ENCODE results near the gene RAD18. TPM values are rescaled to one million over a fixed set of nuclear protein-coding genes. Genes with fewer than 3 reads are reported as not detected.

Gene RAD18
- total RNA-seq, 2 donors from 2014 or later, result 3.6 to 4.6 TPM

DNA sequence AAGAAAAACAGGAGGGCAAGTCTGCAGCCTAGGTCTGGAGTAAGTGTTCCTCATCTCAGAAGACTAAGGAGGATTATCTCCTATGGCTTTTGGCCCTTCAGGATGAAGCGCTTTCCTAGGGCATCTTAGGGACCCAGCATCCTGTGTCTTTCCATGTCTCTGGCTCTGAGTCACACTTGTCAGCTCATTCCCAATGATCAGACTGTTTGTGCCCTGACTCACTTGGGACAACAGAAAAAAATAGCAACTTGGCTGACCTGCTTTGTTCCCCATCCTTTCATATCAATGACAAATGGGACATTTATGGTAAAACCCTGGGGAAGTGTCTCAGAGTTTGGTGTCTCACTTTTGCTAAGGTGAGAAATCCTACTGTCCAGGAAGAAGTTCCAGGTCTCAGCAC is 117.6 kb downstream of the RAD18 start:
- H3K4me3 ChIP-seq, result no peak overlapping the region
- no peaks in the 10 kb centered on the region for H3K4me1 ChIP-seq
- H3K36me3 ChIP-seq (replicated peaks in 1 of 2; ENCODE audit: insufficient read depth in 1 of 2, low read depth in 2 of 2), result no peaks in the 10 kb centered on the region
- no peaks in the 10 kb centered on the region for H3K27me3 ChIP-seq
- intact Hi-C loops (cut with DNase I), result no loop called here
- DNase-seq (no peak), ATAC-seq (no peak)
- H3K27ac ChIP-seq, result no peak overlapping the region
- TF ChIP-seq POLR2A (IDR thresholded peaks at IDR 0.05), result no peak
- TF ChIP-seq, protein P1, sequence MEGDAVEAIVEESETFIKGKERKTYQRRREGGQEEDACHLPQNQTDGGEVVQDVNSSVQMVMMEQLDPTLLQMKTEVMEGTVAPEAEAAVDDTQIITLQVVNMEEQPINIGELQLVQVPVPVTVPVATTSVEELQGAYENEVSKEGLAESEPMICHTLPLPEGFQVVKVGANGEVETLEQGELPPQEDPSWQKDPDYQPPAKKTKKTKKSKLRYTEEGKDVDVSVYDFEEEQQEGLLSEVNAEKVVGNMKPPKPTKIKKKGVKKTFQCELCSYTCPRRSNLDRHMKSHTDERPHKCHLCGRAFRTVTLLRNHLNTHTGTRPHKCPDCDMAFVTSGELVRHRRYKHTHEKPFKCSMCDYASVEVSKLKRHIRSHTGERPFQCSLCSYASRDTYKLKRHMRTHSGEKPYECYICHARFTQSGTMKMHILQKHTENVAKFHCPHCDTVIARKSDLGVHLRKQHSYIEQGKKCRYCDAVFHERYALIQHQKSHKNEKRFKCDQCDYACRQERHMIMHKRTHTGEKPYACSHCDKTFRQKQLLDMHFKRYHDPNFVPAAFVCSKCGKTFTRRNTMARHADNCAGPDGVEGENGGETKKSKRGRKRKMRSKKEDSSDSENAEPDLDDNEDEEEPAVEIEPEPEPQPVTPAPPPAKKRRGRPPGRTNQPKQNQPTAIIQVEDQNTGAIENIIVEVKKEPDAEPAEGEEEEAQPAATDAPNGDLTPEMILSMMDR (IDR thresholded peaks at IDR 0.05), result no peak
- no peaks in the 10 kb centered on the region for H3K9me3 ChIP-seq
- 100% methylated on average over 1 of the region's 1 CpG for WGBS, 2 donors

DNA sequence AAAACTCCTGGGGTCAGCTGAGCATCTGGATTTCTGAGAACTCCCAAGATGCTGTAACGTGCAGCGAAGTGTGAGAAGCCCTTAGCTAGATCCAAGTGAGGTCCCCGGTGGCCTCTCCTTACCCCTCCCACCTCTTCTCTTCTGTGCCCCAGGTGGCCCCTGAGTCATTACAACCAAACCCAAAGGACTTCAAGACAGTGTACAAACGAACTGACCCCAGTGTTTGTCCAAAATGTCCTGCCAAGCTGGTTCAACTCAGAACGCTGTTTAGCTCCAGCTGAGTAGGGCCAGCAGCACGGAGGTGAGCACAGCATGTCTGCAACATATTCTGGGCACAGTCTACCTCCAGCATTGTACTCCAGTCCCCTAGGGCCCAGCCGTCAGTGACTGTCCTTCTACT is 119.9 kb downstream of the RAD18 start:
- intact Hi-C loops (cut with DNase I), result no loop called here
- Histone ChIP-seq H3K36me3 (replicated peaks in 1 of 2; ENCODE audit: insufficient read depth in 1 of 2, low read depth in 2 of 2) (no peaks in the 10 kb centered on the region), H3K27me3 (no peaks in the 10 kb centered on the region), H3K4me1 (no peaks in the 10 kb centered on the region), H3K4me3 (no peak overlapping the region), H3K27ac (no peak overlapping the region), H3K9me3 (no peaks in the 10 kb centered on the region)
- no peak for ATAC-seq
- no peak for TF ChIP-seq POLR2A (IDR thresholded peaks at IDR 0.05)
- TF ChIP-seq, protein P1 (IDR thresholded peaks at IDR 0.05), result no peak
- no peak for DNase-seq
- 79 to 92% methylated on average over 7 of the region's 7 CpGs for WGBS, 2 donors

DNA sequence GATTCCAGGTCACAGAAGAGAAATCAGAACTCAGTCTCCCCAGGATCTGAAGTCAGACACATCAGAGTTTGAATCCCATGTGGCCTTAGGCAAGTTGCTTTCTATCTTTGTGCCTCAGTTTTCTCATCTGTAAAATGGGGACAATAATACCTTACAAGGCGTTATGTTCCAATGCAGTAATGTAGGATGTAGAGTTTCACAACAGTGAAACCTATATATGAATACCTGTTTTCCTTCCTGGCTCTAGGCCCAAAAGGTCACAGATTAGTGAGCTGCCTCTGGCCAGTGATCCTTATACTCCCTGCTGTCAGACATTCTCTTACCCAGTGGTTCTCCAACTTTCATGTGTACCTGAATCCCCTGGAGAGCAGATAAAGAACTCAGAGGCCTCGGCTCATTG is 121.0 kb downstream of the RAD18 start:
- ATAC-seq (no peak), DNase-seq (no peak)
- intact Hi-C loops (cut with DNase I), result no loop called here
- Histone ChIP-seq H3K4me1 (no peaks in the 10 kb centered on the region), H3K9me3 (no peaks in the 10 kb centered on the region), H3K36me3 (replicated peaks in 1 of 2; ENCODE audit: insufficient read depth in 1 of 2, low read depth in 2 of 2) (no peaks in the 10 kb centered on the region), H3K4me3 (no peak overlapping the region), H3K27me3 (no peaks in the 10 kb centered on the region), H3K27ac (no peak overlapping the region)
- no peak for TF ChIP-seq POLR2A (IDR thresholded peaks at IDR 0.05)
- TF ChIP-seq, protein P1 (IDR thresholded peaks at IDR 0.05), result no peak
- WGBS, 2 donors, result 87 to 93% methylated on average over 2 of the region's 2 CpGs

DNA sequence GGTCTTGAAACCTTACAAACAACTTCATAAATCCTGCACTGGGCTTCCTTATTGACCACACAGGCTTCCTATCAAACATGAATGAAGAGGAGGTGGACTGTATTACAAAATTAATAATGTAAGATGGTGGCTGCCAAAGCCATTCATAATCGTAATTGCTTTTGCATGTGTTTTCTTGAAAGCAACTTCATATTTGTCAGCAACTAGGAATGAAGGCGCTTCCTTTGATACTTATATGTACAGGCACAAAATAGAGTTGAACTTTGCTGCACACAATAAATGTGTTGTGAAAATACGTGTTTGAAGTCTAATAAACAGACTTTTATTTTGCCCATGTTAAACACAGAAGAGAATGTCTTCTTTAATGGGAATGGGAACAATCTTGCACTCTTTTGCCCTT is 121.8 kb downstream of the RAD18 start:
- no peaks in the 10 kb centered on the region for H3K9me3 ChIP-seq
- DNase-seq (no peak), ATAC-seq (no peak)
- no peak overlapping the region for H3K4me3 ChIP-seq
- TF ChIP-seq, protein P1 (IDR thresholded peaks at IDR 0.05), result no peak
- TF ChIP-seq POLR2A (IDR thresholded peaks at IDR 0.05), result no peak
- 67 to 74% methylated on average over 3 of the region's 3 CpGs for WGBS, 2 donors
- no peaks in the 10 kb centered on the region for H3K36me3 ChIP-seq (replicated peaks in 1 of 2; ENCODE audit: insufficient read depth in 1 of 2, low read depth in 2 of 2)
- H3K27ac ChIP-seq, result no peak overlapping the region
- H3K27me3 ChIP-seq, result no peaks in the 10 kb centered on the region
- intact Hi-C loops (cut with DNase I), result no loop called here
- H3K4me1 ChIP-seq, result no peaks in the 10 kb centered on the region

DNA sequence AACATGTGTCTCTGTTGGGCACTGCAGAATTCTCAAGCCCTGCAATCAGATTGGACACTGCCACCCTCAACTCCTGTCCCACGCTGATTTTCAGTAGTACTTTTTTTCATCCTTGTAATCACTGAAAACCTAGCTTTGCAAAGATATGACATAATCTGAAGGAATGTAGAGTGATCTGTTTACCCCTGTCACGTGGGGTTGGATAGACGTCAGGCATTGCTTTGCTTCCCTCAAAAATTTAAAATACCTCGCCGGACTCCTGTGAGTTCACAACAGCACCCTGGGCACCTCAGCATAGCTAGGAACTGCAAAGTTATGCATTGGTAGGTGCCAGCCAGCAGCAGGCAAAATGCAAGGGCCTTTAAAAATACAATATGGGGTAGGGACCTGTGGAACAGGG is 122.7 kb downstream of the RAD18 start:
- no peaks in the 10 kb centered on the region for H3K36me3 ChIP-seq (replicated peaks in 1 of 2; ENCODE audit: insufficient read depth in 1 of 2, low read depth in 2 of 2)
- no peak overlapping the region for H3K27ac ChIP-seq
- ATAC-seq, result no peak
- TF ChIP-seq POLR2A (IDR thresholded peaks at IDR 0.05), result no peak
- TF ChIP-seq, protein P1 (IDR thresholded peaks at IDR 0.05), result no peak
- H3K4me1 ChIP-seq, result no peaks in the 10 kb centered on the region
- H3K27me3 ChIP-seq, result no peaks in the 10 kb centered on the region
- no peaks in the 10 kb centered on the region for H3K9me3 ChIP-seq
- intact Hi-C loops (cut with DNase I), result no loop called here
- no peak overlapping the region for H3K4me3 ChIP-seq
- WGBS, 2 donors, result 26 to 27% methylated on average over 5 of the region's 5 CpGs
- DNase-seq, result no peak
